ENCODE measurements around the gene DNAJC16.

Gene DNAJC16

DNA sequence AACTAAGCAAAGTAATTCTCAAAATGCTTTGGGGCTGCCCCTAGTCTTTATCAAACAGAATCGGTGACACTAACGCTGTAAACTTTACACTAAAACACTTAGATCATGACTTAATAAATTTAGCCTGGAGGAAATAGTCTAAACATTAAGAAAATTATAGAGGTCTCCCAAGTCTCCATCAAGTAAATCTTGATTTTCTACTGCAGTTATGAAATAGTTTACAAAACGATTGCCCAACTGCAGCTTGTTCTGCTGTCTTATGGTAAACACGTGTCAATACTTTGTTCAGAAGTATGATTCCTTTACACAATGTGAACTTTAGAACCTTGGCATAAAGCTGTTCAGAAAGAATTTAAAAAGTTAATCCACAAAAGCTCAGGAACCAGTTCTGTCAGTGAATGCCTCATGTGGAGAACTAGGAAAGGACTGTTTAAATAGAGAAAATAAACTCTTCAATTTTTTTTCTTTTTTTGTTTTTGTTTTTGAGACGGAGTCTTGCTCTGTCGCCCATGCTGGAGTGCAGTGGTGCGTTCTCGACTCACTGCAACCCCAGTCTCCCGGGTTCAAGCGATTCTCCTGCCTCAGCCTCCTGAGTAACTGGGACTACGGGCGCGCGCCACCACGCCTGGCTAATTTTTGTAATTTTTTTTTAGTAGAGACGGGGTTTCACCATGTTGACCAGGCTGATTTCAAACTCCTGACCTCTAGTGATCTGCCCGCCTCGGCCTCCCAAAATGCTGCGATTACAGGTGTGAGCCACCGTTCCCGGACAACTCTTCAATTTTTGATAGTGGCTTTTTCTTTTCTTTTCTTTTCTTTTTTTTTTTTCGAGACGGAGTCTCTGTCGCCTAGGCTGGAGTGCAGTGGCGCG lies 92.2 kb downstream of the DNAJC16 start:
- TF ChIP-seq, protein P1, sequence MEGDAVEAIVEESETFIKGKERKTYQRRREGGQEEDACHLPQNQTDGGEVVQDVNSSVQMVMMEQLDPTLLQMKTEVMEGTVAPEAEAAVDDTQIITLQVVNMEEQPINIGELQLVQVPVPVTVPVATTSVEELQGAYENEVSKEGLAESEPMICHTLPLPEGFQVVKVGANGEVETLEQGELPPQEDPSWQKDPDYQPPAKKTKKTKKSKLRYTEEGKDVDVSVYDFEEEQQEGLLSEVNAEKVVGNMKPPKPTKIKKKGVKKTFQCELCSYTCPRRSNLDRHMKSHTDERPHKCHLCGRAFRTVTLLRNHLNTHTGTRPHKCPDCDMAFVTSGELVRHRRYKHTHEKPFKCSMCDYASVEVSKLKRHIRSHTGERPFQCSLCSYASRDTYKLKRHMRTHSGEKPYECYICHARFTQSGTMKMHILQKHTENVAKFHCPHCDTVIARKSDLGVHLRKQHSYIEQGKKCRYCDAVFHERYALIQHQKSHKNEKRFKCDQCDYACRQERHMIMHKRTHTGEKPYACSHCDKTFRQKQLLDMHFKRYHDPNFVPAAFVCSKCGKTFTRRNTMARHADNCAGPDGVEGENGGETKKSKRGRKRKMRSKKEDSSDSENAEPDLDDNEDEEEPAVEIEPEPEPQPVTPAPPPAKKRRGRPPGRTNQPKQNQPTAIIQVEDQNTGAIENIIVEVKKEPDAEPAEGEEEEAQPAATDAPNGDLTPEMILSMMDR (IDR thresholded peaks at IDR 0.05; ENCODE audit: insufficient read depth, low read length): no peak
- TF ChIP-seq POLR2AphosphoS5 (IDR thresholded peaks at IDR 0.05; ENCODE audit: low read depth) (no peak), SPI1 (IDR thresholded peaks at IDR 0.05; ENCODE audit: borderline replicate concordance, low read depth) (no peak)

DNA sequence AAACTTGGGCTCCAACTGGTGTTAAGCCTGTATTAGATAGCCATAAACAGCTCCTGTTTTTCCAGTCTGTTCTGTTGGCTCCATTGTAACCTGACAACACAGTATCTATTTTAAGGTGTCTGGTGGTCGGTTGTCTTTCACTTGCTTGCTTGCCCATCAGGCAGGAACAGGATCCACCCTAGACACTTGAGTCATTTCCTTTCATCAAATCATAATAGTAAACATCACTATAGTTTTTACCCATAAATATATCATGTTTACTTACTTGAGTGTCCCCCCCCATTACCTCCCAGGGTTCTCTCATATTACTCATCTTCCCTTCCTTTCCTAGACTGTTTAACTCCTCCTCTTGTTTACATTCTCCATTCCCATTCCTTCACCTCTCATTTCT lies 93.5 kb downstream of the DNAJC16 start:
- DNase-seq (ENCODE audit: low read depth in 1 of 2, low spot score in 1 of 2): no peak
- no peak overlapping the region for H3K27ac ChIP-seq (replicated peaks)
- H3K27me3 ChIP-seq (ENCODE audit: insufficient read depth, poor library complexity, severe bottlenecking): no peaks in the 10 kb centered on the region
- TF ChIP-seq, protein P2, sequence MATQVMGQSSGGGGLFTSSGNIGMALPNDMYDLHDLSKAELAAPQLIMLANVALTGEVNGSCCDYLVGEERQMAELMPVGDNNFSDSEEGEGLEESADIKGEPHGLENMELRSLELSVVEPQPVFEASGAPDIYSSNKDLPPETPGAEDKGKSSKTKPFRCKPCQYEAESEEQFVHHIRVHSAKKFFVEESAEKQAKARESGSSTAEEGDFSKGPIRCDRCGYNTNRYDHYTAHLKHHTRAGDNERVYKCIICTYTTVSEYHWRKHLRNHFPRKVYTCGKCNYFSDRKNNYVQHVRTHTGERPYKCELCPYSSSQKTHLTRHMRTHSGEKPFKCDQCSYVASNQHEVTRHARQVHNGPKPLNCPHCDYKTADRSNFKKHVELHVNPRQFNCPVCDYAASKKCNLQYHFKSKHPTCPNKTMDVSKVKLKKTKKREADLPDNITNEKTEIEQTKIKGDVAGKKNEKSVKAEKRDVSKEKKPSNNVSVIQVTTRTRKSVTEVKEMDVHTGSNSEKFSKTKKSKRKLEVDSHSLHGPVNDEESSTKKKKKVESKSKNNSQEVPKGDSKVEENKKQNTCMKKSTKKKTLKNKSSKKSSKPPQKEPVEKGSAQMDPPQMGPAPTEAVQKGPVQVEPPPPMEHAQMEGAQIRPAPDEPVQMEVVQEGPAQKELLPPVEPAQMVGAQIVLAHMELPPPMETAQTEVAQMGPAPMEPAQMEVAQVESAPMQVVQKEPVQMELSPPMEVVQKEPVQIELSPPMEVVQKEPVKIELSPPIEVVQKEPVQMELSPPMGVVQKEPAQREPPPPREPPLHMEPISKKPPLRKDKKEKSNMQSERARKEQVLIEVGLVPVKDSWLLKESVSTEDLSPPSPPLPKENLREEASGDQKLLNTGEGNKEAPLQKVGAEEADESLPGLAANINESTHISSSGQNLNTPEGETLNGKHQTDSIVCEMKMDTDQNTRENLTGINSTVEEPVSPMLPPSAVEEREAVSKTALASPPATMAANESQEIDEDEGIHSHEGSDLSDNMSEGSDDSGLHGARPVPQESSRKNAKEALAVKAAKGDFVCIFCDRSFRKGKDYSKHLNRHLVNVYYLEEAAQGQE (IDR thresholded peaks at IDR 0.05; ENCODE audit: insufficient replicate concordance, low read depth): no peak
- TF ChIP-seq, protein P1 (IDR thresholded peaks at IDR 0.05; ENCODE audit: insufficient read depth, low read length): no peak
- no peak for TF ChIP-seq GABPA (IDR thresholded peaks at IDR 0.05; ENCODE audit: low read depth)
- TF ChIP-seq POLR2AphosphoS5 (IDR thresholded peaks at IDR 0.05; ENCODE audit: low read depth): no peak
- TF ChIP-seq SPI1 (IDR thresholded peaks at IDR 0.05; ENCODE audit: borderline replicate concordance, low read depth): no peak
- no peak overlapping the region for H3K4me3 ChIP-seq (replicated peaks; ENCODE audit: insufficient read depth, low read length)

More for the DNA sequence above, 92.2 kb downstream of the DNAJC16 start:
- peak in 1 of 2 experiments; percentile 31 for DNase-seq (ENCODE audit: low read depth in 1 of 2, low spot score in 1 of 2)
- peak overlapping the region; percentile 82 for H3K27ac ChIP-seq (replicated peaks)
- peak overlapping the region; percentile 81 for H3K4me3 ChIP-seq (replicated peaks; ENCODE audit: insufficient read depth, low read length)
- H3K27me3 ChIP-seq (ENCODE audit: insufficient read depth, poor library complexity, severe bottlenecking): no peaks in the 10 kb centered on the region

DNA sequence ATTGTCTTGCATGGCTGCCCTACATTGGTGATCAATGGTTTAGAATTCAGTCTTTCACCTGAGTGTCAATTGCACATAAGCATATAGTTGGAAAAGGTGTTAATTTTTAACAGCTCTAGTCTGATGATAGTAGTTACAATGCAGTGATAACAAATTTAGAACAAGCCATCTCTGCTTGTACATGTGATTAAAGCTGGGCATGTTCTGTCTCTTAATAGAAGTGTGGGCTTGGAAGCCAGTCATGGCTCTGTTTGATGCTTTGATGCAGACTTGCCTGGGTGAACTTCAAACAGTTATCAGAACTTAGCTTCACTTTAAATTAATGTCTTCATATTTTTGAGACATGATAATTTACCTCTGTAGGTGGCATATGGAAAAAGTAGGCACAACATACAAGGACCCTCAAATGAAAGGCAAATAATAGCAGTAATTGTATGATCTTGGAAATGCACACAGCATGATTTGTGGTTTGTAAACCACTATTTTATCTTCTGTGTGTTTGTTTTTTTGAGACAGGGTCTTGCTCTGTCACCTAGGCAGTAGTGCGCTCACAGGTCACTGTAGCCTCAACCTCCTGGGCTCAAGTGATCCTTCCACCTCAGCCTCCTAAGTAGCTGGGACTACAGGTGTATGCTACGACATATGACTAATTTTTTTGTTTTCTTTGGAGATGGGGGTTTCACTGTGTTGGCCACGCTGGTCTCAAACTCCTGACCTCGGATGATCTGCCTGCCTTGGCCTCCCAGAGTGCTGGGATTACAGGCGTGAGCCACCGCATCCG lies 94.4 kb downstream of the DNAJC16 start:
- H3K4me3 ChIP-seq (replicated peaks; ENCODE audit: insufficient read depth, low read length): no peak overlapping the region
- TF ChIP-seq, protein P2 (IDR thresholded peaks at IDR 0.05; ENCODE audit: insufficient replicate concordance, low read depth): no peak
- TF ChIP-seq, protein P1 (IDR thresholded peaks at IDR 0.05; ENCODE audit: insufficient read depth, low read length): no peak
- DNase-seq (ENCODE audit: low read depth in 1 of 2, low spot score in 1 of 2): no peak
- H3K27ac ChIP-seq (replicated peaks): no peak overlapping the region
- no peaks in the 10 kb centered on the region for H3K27me3 ChIP-seq (ENCODE audit: insufficient read depth, poor library complexity, severe bottlenecking)

All from HL-60 (cell line).